Colonic mucosa (tissue), 4 donors: ENCODE measurements around the gene GCK. TPM values are rescaled to one million over a fixed set of nuclear protein-coding genes. Genes with fewer than 3 reads are reported as not detected.

Experiments used
- DNase-seq: peaks from one replicate; pipeline ENCODE4 v3.0.0-alpha.2; 2020
- H3K27ac ChIP-seq: fragments of 200-600 bp; one replicate; pipeline ENCODE4 v1.8.0; 2021
- H3K27me3 ChIP-seq: fragments of 200-600 bp; one replicate; pipeline ENCODE4 v1.8.0; 2021
- H3K36me3 ChIP-seq: fragments of 200-600 bp; one replicate; pipeline ENCODE4 v1.8.0; 2021
- H3K4me1 ChIP-seq: fragments of 200-600 bp; one replicate; pipeline ENCODE4 v1.8.0; 2021; ENCODE audit warnings: mild to moderate bottlenecking
- H3K4me3 ChIP-seq: fragments of 200-600 bp; one replicate; pipeline ENCODE4 v1.8.0; 2021
- H3K9ac ChIP-seq, 2 donors: one replicate each; pipeline ENCODE4 v1.7.0; 2013; ENCODE audit warnings: control low read depth in 2 of 2, low read depth in 2 of 2, low read length in 2 of 2
- H3K9me3 ChIP-seq: fragments of 200-600 bp; one replicate; pipeline ENCODE4 v1.8.0; 2021
- intact Hi-C: fragments of 100-400 bp; cut with DNase I; formaldehyde crosslinking; loops from one replicate; pipeline ENCODE4 v1.14.1; 2022
- total RNA-seq, 2 donors: library from RNA; stranded (reverse); fragmentation: NEBNext Ultra II Directional in 1 of 2; extraction: Animal tissue kit (Norgen Biotek cat#: 25700) in 1 of 2; gene quantifications; one replicate each; pipeline ENCODE4 v1.2.1, GENCODE V29; 2021
- TF ChIP-seq, protein P1 (sequence below): fragments of 200-600 bp; IDR thresholded peaks from one replicate; pipeline ENCODE4 v1.8.0; 2022; ENCODE audit warnings: antibody characterized with exemption, mild to moderate bottlenecking
- donor health status: healthy.
- donor health status: DM: no; HTN: no; CAD: no.
- donor health status: DM: no; HTN: no; CAD: no.

The GCK gene
- total RNA-seq, 2 donors from 2014 or later: 0.17 to 0.19 TPM

DNA sequence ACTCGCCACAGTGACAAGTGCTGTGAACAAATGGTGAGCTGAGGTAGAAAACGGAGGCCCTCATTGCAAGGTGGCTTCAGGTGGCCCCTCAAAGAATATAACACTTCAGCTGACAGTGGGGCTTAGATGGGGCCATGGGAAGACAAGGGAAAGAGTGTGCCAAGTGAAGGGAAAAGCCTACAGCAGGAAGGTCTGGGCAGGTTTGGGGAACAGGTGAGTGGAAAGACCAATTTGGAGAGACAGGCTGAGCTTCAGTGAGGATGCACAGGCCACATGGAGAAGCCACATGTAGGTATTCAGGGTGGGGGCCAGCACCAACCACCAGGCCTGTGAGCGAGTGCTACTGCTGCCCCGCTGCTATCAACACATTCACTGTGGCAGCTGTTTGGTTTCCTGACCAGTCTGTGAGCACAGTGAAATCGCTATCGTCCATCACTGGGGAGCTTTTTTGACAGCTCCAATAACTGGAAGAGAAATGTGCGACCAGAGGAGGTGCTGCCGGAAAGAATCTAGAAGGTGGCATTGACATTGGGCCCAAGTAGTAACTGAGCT lies 69.3 kb downstream of the GCK start:
- Histone ChIP-seq H3K4me3 (no peak overlapping the region), H3K9ac (no peak overlapping the region), H3K27me3 (no peaks in the 10 kb centered on the region), H3K4me1 (peaks cover 7% of the 10 kb centered on the region), H3K27ac (no peak overlapping the region), H3K36me3 (no peaks in the 10 kb centered on the region), H3K9me3 (no peaks in the 10 kb centered on the region)
- TF ChIP-seq, protein P1, sequence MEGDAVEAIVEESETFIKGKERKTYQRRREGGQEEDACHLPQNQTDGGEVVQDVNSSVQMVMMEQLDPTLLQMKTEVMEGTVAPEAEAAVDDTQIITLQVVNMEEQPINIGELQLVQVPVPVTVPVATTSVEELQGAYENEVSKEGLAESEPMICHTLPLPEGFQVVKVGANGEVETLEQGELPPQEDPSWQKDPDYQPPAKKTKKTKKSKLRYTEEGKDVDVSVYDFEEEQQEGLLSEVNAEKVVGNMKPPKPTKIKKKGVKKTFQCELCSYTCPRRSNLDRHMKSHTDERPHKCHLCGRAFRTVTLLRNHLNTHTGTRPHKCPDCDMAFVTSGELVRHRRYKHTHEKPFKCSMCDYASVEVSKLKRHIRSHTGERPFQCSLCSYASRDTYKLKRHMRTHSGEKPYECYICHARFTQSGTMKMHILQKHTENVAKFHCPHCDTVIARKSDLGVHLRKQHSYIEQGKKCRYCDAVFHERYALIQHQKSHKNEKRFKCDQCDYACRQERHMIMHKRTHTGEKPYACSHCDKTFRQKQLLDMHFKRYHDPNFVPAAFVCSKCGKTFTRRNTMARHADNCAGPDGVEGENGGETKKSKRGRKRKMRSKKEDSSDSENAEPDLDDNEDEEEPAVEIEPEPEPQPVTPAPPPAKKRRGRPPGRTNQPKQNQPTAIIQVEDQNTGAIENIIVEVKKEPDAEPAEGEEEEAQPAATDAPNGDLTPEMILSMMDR: no peak
- DNase-seq: no peak
- intact Hi-C loops: loop anchor here (5.0 kb wide), 1 partner anchor 38 kb away; the partner anchor contains the start of gene POLM

GRCh38 chr7:44117801-44118429 lies 71.3 kb downstream of the GCK start:
- no peaks in the 10 kb centered on the region for H3K36me3 ChIP-seq
- no peaks in the 10 kb centered on the region for H3K27me3 ChIP-seq

DNA sequence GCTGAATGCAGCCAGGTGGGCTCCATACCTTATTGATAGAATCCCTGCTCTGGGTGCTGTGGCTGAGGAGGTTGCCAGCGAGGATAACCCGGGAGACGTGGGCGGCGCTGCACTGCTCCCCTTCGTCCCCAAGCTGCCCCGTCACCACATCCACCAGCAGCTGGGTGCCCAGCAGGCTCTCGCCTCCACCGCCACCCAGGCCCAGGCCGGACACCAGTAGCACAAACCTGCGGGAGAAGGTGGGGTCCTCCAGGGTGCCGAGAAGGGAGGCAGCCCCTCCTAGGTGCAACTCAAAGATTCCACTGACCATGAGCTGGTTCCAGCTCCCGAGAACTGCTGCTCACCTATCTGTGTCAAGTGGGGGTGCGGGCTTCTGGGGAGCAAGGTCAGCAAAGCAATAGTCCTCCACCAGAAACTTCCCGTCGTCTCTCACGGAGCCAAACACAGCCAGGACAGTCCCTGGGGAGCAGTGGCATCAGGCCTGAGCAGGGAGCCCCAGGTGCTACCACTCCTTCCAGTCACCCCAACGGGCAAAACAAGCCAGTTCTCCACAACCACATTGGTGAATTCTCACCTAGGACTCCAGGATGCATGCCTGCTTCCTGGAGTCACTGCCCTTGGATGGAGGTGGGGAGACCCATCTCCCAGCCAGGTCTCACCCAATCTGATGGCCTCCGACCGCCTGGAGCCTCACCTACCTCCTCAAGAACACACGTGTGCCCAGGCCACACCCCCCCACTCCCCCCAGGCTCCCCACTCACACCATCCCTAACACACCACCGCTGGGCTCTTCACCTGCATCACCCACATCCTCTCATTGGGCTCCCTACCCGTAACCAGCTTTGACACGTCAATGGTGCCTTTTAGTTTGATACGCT lies 72.2 kb downstream of the GCK start:
- no peaks in the 10 kb centered on the region for H3K9me3 ChIP-seq
- TF ChIP-seq, protein P1: no peak
- intact Hi-C loops: no loop called here
- no peaks in the 10 kb centered on the region for H3K27me3 ChIP-seq
- DNase-seq: no peak
- H3K36me3 ChIP-seq: no peaks in the 10 kb centered on the region
- no peak overlapping the region for H3K9ac ChIP-seq
- no peak overlapping the region for H3K27ac ChIP-seq
- no peaks in the 10 kb centered on the region for H3K4me1 ChIP-seq
- H3K4me3 ChIP-seq: no peak overlapping the region

More at GRCh38 chr7:44117801-44118429, 71.3 kb downstream of the GCK start:
- H3K9ac ChIP-seq: no peak overlapping the region
- no peaks in the 10 kb centered on the region for H3K9me3 ChIP-seq
- H3K4me3 ChIP-seq: no peak overlapping the region
- intact Hi-C loops: no loop called here
- peaks cover 6% of the 10 kb centered on the region for H3K4me1 ChIP-seq
- no peak overlapping the region for H3K27ac ChIP-seq
- TF ChIP-seq, protein P1: no peak
- no peak for DNase-seq

DNA sequence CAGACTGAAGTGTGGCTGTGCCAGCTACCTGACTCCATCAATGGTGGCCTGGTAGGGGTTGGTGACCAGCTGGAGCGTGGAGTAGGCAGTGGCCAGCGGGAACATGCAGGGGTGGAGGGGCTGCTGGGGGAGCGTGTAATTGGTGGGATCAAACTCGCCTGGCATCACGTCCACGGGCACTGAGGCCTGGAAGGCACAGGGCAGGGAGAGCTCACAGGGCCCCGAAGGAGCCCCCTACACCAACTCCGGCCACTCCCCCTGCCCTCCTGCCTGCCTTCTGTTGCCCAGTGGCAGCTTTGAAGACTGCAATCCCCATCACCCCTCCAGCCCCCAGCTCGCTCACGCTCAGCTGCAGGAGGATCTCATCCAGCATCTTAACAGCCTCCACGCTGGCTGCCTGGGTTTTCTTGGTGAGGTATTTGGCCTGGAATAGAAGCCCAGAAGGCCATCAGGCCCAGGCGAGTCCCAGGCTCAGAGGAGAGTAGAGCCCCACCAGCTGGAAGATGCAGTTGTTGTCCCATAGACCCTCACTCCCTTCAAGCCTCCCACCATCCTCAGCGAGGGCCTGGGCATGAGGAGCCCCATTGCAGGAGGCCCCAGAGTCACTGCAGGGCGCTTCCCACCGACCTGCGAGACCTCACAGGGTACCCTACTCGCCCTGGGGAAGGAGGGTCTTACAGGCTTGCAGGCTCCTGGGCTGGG lies 73.0 kb downstream of the GCK start:
- Histone ChIP-seq H3K4me3 (no peak overlapping the region), H3K4me1 (no peaks in the 10 kb centered on the region), H3K27ac (no peak overlapping the region), H3K27me3 (no peaks in the 10 kb centered on the region), H3K9me3 (no peaks in the 10 kb centered on the region), H3K9ac (no peak overlapping the region), H3K36me3 (no peaks in the 10 kb centered on the region)
- intact Hi-C loops: no loop called here
- TF ChIP-seq, protein P1: no peak
- DNase-seq: no peak
